Measurements from ENCODE around the gene LRP1B.

DNA sequence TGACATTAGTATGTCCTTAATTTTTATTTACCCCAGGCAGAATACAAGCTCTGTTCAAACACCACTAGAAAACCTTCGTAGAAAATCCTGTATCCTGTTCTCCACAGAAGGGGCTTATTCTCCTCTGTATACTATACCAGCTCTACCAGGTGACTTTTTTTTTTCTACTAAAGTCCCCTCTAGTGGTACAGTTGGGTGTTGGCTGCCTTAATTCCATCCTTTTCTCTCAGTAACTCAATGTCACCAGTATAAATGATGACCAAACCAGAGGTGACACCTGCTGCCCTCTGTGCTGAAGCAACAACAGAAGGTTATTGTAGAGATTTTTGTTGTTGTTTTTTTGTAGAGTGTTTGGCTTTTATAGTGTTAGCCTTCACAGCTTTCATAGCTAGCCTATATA is 1322.0 kb downstream of the LRP1B start:
- TF ChIP-seq, protein P1, sequence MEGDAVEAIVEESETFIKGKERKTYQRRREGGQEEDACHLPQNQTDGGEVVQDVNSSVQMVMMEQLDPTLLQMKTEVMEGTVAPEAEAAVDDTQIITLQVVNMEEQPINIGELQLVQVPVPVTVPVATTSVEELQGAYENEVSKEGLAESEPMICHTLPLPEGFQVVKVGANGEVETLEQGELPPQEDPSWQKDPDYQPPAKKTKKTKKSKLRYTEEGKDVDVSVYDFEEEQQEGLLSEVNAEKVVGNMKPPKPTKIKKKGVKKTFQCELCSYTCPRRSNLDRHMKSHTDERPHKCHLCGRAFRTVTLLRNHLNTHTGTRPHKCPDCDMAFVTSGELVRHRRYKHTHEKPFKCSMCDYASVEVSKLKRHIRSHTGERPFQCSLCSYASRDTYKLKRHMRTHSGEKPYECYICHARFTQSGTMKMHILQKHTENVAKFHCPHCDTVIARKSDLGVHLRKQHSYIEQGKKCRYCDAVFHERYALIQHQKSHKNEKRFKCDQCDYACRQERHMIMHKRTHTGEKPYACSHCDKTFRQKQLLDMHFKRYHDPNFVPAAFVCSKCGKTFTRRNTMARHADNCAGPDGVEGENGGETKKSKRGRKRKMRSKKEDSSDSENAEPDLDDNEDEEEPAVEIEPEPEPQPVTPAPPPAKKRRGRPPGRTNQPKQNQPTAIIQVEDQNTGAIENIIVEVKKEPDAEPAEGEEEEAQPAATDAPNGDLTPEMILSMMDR (IDR thresholded peaks at IDR 0.05; ENCODE audit: borderline replicate concordance, extremely low read depth, low read length, poor library complexity, severe bottlenecking) = peak; percentile 44
- TF ChIP-seq EZH2 (IDR thresholded peaks at IDR 0.05; ENCODE audit: borderline replicate concordance, low read depth, low read length, severe bottlenecking) = no peak

Data from DND-41 (cell line).